DOHH2 (cell line): Measurements from ENCODE around the gene ATG16L1.

Experiments
- EZH2phosphoT487 ChIP-seq: fragments of 200-600 bp; sonication (generic); IDR thresholded peaks from 2 replicates; pipeline ENCODE4 v1.6.1; 2017; ENCODE audit warnings: borderline replicate concordance, mild to moderate bottlenecking, antibody characterized with exemption, low read length, moderate library complexity, mixed read lengths
- TF ChIP-seq, protein P1 (sequence below): fragments of 200-600 bp; sonication (generic); IDR thresholded peaks from one replicate; pipeline ENCODE4 v1.5.1; 2014; ENCODE audit warnings: antibody characterized with exemption, mild to moderate bottlenecking, low read depth, low read length; ENCODE audit not compliant: poor library complexity, severe bottlenecking

DNA sequence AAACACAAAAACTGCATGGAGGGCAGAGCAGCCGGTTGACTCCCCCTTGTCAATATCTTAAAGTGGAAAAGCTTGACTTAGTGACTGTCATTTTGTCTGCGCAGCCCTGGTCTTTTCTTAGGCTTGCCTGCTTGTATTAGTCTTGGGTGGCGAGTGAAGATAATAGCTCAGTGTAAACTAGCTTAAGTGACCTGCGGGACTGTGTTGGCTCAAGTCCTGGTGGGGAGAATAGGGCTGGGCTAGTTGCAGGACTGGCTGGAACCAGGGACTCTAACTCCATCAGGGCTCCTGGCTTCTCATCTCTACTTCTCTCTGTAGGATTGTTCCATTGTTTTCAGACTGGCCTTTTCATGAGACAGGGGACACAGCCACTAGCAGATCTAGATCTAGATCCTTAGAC is 8.1 kb upstream of the ATG16L1 start:
- TF ChIP-seq, protein P1, sequence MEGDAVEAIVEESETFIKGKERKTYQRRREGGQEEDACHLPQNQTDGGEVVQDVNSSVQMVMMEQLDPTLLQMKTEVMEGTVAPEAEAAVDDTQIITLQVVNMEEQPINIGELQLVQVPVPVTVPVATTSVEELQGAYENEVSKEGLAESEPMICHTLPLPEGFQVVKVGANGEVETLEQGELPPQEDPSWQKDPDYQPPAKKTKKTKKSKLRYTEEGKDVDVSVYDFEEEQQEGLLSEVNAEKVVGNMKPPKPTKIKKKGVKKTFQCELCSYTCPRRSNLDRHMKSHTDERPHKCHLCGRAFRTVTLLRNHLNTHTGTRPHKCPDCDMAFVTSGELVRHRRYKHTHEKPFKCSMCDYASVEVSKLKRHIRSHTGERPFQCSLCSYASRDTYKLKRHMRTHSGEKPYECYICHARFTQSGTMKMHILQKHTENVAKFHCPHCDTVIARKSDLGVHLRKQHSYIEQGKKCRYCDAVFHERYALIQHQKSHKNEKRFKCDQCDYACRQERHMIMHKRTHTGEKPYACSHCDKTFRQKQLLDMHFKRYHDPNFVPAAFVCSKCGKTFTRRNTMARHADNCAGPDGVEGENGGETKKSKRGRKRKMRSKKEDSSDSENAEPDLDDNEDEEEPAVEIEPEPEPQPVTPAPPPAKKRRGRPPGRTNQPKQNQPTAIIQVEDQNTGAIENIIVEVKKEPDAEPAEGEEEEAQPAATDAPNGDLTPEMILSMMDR = no peak
- TF ChIP-seq EZH2phosphoT487 = no peak
